Kidney capillary endothelial cell (primary cell): ENCODE results near the gene LACTBL1.
A peak's percentile ranks its signal among the peaks of the same experiment; 100 is the strongest.
"Not testable (repeated sequence)": the region's sequence is repeated elsewhere in the genome, so short reads cannot be mapped to it uniquely, and the experiment has no call there.

Experiments
- DNase-seq: peaks from one replicate; pipeline ENCODE4 v3.0.0-alpha.2; 2018; ENCODE audit warnings: low spot score

The LACTBL1 gene, protein sequence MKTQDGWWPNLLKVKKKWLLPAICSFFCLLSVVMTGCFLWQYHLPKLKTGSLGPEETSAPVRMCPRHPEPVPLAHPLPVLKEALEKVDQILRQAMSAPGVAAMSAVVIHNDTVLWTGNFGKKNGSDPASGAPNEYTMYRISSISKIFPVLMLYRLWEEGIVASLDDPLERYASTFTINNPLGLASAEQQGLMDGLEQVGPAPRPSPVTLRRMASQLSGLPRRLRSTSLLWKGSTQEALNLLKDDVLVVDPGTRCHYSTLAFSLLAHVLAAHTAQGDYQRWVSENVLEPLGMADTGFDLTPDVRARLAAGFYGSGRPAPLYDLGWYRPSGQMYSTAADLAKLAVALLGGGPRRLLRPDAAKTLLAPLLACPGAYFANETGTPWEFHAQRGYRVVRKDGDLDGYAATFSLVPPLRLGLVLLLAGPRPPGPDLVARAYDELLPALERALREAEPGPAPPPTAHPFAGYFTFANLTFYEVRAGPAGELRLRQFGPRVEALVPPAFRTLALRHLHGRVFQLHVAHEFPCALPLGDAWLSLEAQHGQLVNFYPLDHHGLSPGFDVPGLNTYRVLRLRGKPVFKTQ

GRCh38 chr1:22972760-22973159 lies at the start of gene LACTBL1:
TSS of gene LACTBL1 (minus strand) at chr1:22972866. CDS start at chr1:22972316, 550 bp downstream.
- no peak for DNase-seq

GRCh38 chr1:23021834-23022233 lies 49.2 kb upstream of the LACTBL1 start:
- DNase-seq, result no peak

DNA sequence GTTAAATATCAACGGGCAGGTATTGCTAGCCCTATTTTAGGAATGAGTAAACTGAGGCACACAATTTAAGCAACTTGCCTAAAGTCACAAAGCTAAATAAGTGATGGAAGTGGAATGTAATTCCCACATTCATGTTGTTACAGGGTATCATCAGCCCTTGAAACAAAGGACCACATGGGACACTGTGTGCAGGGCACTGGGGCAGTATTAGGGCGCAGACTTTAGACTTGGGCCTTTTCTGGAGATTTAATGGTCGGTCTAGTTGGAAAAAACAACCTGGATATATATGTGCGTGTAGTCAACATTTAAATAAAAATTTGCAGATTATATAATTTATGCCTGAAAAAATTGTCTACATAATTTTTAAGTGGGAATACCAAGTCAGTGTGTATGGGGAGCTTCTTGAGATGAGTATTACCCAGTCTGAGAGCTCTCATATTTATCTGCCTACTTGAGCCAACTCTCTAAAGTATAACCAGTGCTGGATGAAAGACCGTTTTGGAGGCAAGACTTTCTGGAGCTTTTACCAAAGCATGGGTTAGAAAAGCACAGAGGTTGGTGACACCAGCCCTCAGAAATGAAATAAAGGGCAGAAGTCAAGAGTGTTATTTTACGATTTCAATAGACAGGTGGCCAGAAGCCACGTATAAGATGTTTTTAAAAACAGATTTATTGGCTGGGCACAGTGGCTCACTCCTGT lies 48.2 kb upstream of the LACTBL1 start:
- peak; percentile 7 for DNase-seq

DNA sequence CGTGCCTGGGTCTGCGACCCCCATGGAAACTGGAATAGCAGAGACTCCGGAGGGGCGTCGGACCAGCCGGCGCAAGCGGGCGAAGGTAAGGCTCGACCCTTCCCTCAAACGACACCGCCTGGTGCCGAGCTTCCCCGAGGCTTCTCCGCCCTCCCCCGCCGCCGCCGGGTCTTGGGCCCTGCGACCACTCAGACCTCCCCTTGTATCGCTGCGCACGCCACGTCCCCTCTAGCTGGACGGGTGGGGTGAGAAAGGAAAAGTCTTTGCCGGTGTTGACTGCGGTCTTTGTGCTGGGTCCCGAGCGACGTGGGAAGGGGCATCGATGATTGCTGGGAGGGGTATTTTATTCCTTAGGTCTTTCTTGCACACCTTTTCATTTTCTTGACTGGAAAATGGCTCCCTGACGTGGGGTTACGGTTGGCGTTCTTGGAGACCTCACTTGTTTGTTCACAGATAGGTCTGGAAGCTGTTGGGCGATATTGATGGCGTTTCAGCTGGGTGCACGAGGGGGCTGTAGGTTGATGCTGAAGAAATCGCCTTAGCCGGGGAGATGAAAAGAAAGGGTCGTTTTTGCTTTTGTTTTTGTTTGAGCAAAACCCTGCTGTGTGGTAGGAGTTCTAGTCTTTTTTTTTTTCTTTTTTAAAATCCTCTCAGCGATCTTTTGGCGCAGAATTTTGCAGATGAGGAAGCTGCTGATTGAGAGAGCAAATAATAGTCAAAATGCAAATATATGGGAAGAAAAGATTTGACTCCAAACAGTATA lies 47.4 kb upstream of the LACTBL1 start:
- peak; percentile 28 for DNase-seq

GRCh38 chr1:23019094-23019862 lies 46.6 kb upstream of the LACTBL1 start, which contains the start of gene KDM1A:
TSS of gene KDM1A (plus strand) at chr1:23019468. CDS start at chr1:23019597, 129 bp downstream.
- DNase-seq, result peak; percentile 94

DNA sequence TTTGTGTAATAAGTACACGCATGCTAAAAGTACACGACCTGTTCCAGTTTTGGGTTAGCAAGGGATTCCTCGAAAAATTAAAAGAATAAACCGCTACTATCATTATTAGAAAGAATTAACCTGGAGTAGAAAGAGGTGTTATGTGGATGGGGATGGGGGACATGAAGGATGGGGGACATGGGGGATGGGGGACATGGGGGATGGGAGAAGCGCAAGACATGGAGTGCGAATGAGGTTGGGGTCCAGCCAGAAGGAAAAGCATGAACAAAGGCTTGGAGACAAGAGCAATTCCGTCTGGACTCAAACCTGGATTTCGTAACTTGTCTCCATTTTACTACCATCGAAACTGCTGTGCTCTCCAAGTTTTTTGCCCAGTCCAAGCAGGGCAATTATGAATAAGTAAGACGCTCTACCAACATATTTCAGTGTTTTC lies 46.0 kb upstream of the LACTBL1 start:
- no peak for DNase-seq

- DNase-seq, result no peak
Measured at GRCh38 chr1:23013657-23014056, 41.0 kb upstream of the LACTBL1 start.

DNA sequence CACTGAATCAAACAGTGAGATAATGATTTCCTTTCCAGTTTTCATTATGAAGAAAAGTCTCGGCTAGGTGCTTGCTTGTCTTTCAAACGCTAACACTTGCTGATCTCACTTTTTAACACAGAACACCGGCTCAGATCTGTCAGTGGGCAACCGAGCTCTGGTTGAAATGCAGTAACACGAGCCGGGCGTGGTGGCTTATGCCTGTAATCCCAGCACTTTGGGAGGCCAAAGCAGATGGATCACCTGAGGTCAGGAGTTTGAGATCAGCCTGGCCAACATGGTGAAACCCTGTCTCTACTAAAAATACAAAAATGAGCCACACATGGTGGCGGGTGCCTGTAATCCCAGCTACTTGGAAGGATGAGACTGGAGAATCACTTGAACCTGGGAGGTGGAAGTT lies 37.4 kb upstream of the LACTBL1 start:
- DNase-seq, result not testable (repeated sequence)

DNA sequence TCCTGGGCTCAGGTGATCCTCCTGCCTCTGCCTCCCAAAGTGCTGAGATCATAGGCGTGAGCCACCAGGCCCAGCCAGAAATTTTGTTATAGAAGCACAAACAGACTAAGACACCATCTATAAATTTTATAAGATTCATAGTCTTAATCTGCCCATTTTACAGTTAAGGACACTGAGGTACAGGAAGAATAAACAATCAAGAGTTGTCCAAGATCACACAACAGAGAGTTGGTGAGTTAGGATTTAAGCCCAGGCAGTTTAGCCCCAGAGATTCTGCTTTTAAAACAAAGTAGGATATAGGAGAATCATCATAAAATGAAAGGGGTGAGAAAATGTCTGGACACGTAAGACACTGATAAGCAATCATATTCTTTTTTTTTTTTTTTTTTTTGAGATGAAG lies 36.2 kb upstream of the LACTBL1 start:
- no peak for DNase-seq

GRCh38 chr1:23007106-23007505 lies 34.4 kb upstream of the LACTBL1 start:
- DNase-seq, result no peak

DNA sequence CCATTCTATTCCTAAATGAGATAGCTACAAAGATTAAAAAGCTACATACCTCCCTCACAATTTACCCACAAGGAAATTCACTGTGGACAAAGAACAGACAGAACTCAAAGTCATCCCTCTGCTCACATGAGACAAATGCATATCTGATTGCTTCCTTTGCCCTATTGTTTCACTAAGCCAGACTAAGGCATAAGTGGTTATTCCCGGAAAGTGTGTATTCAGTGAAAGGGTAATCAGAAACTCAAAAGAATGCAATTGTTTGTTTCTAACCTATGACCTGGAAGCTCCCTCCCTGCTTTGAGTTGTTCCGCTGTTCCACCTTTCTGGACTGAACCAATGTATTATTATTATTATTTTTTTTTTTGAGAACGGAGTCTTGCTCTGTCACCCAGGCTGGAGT lies 32.1 kb upstream of the LACTBL1 start:
- DNase-seq, result not testable (repeated sequence)

GRCh38 chr1:23004112-23004511 lies 31.4 kb upstream of the LACTBL1 start:
- DNase-seq, result no peak

- DNase-seq, result not testable (repeated sequence)
Measured at GRCh38 chr1:23002218-23002617, 29.6 kb upstream of the LACTBL1 start.

DNA sequence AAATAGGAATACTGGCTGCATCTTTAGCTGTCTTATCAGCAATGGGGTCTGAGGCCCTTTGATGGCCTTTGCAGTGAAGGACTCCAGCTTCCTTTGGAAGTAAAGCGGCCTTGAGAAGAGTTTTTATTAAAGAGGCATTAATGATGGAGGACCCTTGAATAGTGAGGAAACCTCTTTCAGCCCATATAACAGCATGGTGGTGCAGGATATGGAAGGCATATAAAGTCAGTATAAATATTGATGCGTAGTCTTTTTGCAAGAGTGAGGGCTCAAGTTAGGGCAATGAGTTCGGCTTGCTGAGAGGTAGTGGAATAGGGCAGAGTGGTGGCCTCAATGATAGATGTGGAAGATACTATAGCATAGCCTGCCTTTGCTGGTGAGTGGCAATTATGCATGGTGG lies 27.5 kb upstream of the LACTBL1 start:
- DNase-seq, result not testable (repeated sequence)

- DNase-seq, result not testable (repeated sequence)
Measured at GRCh38 chr1:22997528-22997927, 24.9 kb upstream of the LACTBL1 start.

DNA sequence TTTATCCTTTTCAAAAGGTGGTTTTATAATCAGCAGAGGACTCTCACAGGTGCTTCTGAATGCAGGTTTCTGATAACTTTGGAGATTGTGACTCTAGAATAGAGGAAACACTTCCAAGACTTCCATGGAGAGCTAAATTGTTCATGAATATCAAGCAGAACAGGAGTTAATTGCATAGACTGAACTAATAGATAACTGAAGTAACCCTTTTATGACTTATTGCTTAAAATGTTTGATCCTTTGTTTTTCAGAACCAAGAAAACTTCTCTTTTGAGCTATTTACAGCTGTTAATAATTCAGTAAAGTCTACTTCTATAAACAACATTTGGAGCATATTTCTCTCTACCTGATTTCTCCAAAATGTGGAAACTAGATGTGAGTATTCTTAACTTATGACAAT lies 23.1 kb upstream of the LACTBL1 start:
- DNase-seq, result no peak

DNA sequence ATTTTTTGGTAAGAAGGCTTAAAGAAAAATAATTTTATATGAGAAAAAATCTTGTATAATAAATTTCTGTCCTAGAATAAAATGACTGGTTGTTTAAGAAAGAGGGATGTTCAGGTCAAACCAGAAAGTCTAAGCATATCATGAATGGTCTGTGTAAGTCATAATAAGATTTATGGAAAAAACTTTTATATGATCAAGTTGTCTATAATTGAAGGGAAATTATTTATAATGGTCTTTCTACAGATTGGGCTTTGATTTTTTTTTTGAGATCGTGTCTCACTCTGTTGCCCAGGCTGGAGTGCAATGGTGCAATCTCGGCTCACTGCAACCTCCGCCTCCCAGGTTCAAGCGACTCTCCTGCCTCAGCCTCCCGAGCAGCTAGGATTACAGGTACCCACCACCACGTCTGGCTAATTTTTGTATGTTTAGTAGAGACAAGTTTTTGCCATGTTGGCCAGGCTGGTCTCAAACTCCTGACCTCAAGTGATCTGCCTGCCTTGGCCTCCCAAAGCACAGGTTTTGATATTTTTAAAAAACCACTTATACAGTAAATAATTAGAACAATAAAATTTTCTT lies 20.6 kb upstream of the LACTBL1 start:
- DNase-seq, result not testable (repeated sequence)

- DNase-seq, result not testable (repeated sequence)
Measured at GRCh38 chr1:22992384-22992783, 19.7 kb upstream of the LACTBL1 start.

- no peak for DNase-seq
Measured at GRCh38 chr1:22983944-22984343, 11.3 kb upstream of the LACTBL1 start.

GRCh38 chr1:22980471-22980790 lies 7.8 kb upstream of the LACTBL1 start:
- DNase-seq, result not testable (repeated sequence)

GRCh38 chr1:22978299-22978698 lies 5.6 kb upstream of the LACTBL1 start:
- no peak for DNase-seq
